ENCODE data around the gene MED29.
A peak's percentile ranks its signal among the peaks of the same experiment; 100 is the strongest.

Gene MED29

GRCh38 chr19:39409208-39410016 lies 18.2 kb downstream of the MED29 start:
- TF ChIP-seq CTCF (IDR thresholded peaks at IDR 0.05; ENCODE audit: insufficient read depth, low read depth, low read length, missing control alignments), result no peak
- DNase-seq (ENCODE audit: low read depth), result peak; percentile 88
- peak overlapping the region; percentile 92 for H3K4me3 ChIP-seq (ENCODE audit: low read depth, low read length)

GRCh38 chr19:39410017-39410830 lies 19.0 kb downstream of the MED29 start:
- H3K4me3 ChIP-seq (ENCODE audit: low read depth, low read length), result peak overlapping the region; percentile 92
- DNase-seq (ENCODE audit: low read depth), result peak; percentile 87
- TF ChIP-seq CTCF (IDR thresholded peaks at IDR 0.05; ENCODE audit: insufficient read depth, low read depth, low read length, missing control alignments), result no peak

- no peak for DNase-seq (ENCODE audit: low read depth)
- TF ChIP-seq CTCF (IDR thresholded peaks at IDR 0.05; ENCODE audit: insufficient read depth, low read depth, low read length, missing control alignments), result no peak
Measured at GRCh38 chr19:39410831-39411080, 19.6 kb downstream of the MED29 start.

GRCh38 chr19:39411081-39411831 lies 20.1 kb downstream of the MED29 start:
- peak; percentile 53 for DNase-seq (ENCODE audit: low read depth)
- TF ChIP-seq CTCF (IDR thresholded peaks at IDR 0.05; ENCODE audit: insufficient read depth, low read depth, low read length, missing control alignments), result no peak
- peak overlapping the region; percentile 6; the same call in 1 of the 2 replicates for H3K4me3 ChIP-seq (ENCODE audit: low read depth, low read length)

More at GRCh38 chr19:39410831-39411080, 19.6 kb downstream of the MED29 start:
- H3K4me3 ChIP-seq (ENCODE audit: low read depth, low read length), result no peak overlapping the region

- TF ChIP-seq CTCF (IDR thresholded peaks at IDR 0.05; ENCODE audit: insufficient read depth, low read depth, low read length, missing control alignments), result peak; percentile 86
- peak overlapping the region; percentile 38 for H3K4me3 ChIP-seq (ENCODE audit: low read depth, low read length)
- peak; percentile 94 for DNase-seq (ENCODE audit: low read depth)
Measured at GRCh38 chr19:39411832-39412099, 20.6 kb downstream of the MED29 start.

- peak; percentile 86 for TF ChIP-seq CTCF (IDR thresholded peaks at IDR 0.05; ENCODE audit: insufficient read depth, low read depth, low read length, missing control alignments)
- H3K4me3 ChIP-seq (ENCODE audit: low read depth, low read length), result peak within 1 kb of the TSS; percentile 86
- DNase-seq (ENCODE audit: low read depth), result peak; percentile 100
Measured at GRCh38 chr19:39412100-39412866, 21.1 kb downstream of the MED29 start, which contains the start of gene PLEKHG2. Gene PLEKHG2 (plus strand): TSS chr19:39412669. CDS start chr19:39414087, 1,418 bp downstream.
